Measurements from ENCODE around the gene SSBP3.

- TF ChIP-seq CTCF (IDR thresholded peaks at IDR 0.05; ENCODE audit: borderline replicate concordance, extremely low read depth, low read length, poor library complexity, severe bottlenecking): no peak
- TF ChIP-seq EZH2 (IDR thresholded peaks at IDR 0.05; ENCODE audit: borderline replicate concordance, low read depth, low read length, severe bottlenecking): no peak
These were observed 183.5 kb downstream of the SSBP3 start for GRCh38 chr1:54222711-54223110.

All from DND-41 (cell line).